ENCODE measurements around the gene CHRNA4. TPM values are rescaled to one million over a fixed set of nuclear protein-coding genes. Genes with fewer than 3 reads are reported as not detected.

CHRNA4 gene
- total RNA-seq, 4 donors from 2014 or later, result 0.54 to 6.3 (median 1.9) TPM

DNA sequence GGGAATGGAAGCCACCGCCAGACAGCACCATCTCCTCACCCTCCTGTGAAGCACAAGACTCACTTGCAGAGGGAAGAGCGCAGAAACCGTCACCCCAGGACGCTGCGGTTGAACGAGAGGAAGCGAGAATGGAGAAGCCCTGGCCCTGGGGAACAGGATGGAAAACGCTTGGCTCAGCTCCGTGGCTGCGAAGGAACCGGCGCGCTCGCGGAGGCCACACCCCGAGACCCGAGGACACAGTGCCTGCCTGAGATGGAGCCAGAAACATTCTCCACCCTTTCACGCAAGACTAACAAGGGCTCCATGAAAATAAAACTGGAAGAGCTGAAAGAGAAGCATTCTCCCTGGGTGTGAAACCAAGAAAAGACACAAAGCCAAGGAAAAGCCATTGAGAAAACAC is 25.3 kb upstream of the CHRNA4 start:
- Histone ChIP-seq H3K27ac (no peak overlapping the region), H3K4me1 (no peaks in the 10 kb centered on the region), H3K36me3 (no peaks in the 10 kb centered on the region), H3K27me3 (no peaks in the 10 kb centered on the region), H3K9me3 (no peaks in the 10 kb centered on the region), H3K4me3 (replicated peaks in 1 of 3) (no peak overlapping the region)
- no peak for DNase-seq
- TF ChIP-seq POLR2A (IDR thresholded peaks at IDR 0.05), result no peak
- TF ChIP-seq, protein P1, sequence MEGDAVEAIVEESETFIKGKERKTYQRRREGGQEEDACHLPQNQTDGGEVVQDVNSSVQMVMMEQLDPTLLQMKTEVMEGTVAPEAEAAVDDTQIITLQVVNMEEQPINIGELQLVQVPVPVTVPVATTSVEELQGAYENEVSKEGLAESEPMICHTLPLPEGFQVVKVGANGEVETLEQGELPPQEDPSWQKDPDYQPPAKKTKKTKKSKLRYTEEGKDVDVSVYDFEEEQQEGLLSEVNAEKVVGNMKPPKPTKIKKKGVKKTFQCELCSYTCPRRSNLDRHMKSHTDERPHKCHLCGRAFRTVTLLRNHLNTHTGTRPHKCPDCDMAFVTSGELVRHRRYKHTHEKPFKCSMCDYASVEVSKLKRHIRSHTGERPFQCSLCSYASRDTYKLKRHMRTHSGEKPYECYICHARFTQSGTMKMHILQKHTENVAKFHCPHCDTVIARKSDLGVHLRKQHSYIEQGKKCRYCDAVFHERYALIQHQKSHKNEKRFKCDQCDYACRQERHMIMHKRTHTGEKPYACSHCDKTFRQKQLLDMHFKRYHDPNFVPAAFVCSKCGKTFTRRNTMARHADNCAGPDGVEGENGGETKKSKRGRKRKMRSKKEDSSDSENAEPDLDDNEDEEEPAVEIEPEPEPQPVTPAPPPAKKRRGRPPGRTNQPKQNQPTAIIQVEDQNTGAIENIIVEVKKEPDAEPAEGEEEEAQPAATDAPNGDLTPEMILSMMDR (IDR thresholded peaks at IDR 0.05), result no peak
- WGBS, 2 donors, result 92 to 96% methylated on average over 18 of the region's 18 CpGs
- intact Hi-C loops (cut with DNase I), result loop anchor here (10.0 kb wide), 1 partner anchor 212 kb away; no protein-coding TSS in a partner anchor

DNA sequence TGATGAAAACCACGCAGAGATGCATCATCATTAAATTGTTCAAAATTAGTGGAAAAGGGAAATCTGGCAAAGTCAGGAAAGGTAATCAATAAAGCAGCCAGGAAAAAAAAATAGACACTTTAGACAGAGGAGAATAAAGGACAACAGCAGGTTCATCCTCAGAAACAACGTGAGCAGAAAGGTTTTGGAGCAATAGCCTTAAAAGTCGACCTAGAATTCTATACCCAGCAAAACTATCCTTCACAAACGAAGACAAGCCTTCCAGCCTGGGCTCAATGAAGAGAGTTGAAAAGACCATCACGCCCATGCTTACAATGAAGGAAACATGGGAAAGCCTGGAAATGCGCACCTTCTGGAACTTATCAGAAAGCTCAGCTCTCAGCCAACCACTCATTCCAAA is 24.7 kb upstream of the CHRNA4 start:
- H3K27me3 ChIP-seq, result no peaks in the 10 kb centered on the region
- no peak overlapping the region for H3K4me3 ChIP-seq (replicated peaks in 1 of 3)
- WGBS, 2 donors, result 80 to 90% methylated on average over 6 of the region's 6 CpGs
- H3K27ac ChIP-seq, result no peak overlapping the region
- no peaks in the 10 kb centered on the region for H3K36me3 ChIP-seq
- no peaks in the 10 kb centered on the region for H3K4me1 ChIP-seq
- no peak for DNase-seq
- no peaks in the 10 kb centered on the region for H3K9me3 ChIP-seq
- intact Hi-C loops (cut with DNase I), result loop anchor here (10.0 kb wide), 1 partner anchor 211 kb away; no protein-coding TSS in a partner anchor
- TF ChIP-seq, protein P1 (IDR thresholded peaks at IDR 0.05), result no peak
- TF ChIP-seq POLR2A (IDR thresholded peaks at IDR 0.05), result no peak

DNA sequence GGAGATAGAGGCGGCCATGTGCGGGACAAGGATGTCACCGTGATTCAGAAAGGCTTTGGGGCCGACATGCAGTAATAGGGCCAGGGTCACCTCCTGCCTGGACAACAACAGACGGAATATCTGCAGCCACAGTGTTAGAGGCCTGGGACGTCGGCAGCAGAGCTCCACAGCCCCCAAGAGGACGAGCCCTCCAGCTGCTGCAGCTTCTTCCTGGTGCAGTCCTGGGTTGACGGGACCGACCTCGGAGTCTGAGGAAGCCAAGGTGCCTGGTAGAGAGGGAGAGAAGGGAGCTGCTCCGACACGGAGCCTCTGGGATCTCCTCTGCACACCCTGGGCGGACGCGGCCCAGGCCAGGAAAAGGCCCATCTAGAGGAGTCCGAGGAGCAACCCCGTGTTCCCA is 23.2 kb upstream of the CHRNA4 start:
- Histone ChIP-seq H3K27ac (no peak overlapping the region), H3K36me3 (no peaks in the 10 kb centered on the region), H3K27me3 (no peaks in the 10 kb centered on the region), H3K9me3 (no peaks in the 10 kb centered on the region), H3K4me1 (no peaks in the 10 kb centered on the region), H3K4me3 (replicated peaks in 1 of 3) (no peak overlapping the region)
- TF ChIP-seq POLR2A (IDR thresholded peaks at IDR 0.05), result no peak
- TF ChIP-seq, protein P1 (IDR thresholded peaks at IDR 0.05), result no peak
- intact Hi-C loops (cut with DNase I), result loop anchor here (10.0 kb wide), 1 partner anchor 210 kb away; no protein-coding TSS in a partner anchor
- 76 to 77% methylated on average over 6 to 17 of the region's 18 CpGs for WGBS, 2 donors
- no peak for DNase-seq

DNA sequence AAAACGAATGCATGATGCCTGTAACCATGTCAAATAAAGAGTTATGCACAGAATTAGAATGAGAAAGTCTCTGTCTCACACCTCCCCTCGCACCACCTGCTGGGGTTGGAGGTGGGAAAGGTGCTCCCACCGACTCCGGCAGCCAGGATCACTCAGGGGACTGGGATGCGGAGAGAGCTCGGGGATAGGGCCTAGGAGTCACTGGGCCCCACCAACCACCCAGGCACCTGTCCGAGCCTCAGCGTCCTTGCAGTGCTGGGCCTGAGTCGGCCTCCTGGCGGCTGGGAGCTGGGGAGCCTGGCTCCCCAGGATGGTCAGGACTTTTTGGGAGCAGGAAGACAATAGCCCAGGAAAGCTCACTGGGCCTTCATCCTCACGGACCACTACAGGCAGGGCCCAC is 22.4 kb upstream of the CHRNA4 start:
- TF ChIP-seq POLR2A (IDR thresholded peaks at IDR 0.05), result no peak
- intact Hi-C loops (cut with DNase I), result loop anchor here (10.0 kb wide), 1 partner anchor 209 kb away; no protein-coding TSS in a partner anchor

DNA sequence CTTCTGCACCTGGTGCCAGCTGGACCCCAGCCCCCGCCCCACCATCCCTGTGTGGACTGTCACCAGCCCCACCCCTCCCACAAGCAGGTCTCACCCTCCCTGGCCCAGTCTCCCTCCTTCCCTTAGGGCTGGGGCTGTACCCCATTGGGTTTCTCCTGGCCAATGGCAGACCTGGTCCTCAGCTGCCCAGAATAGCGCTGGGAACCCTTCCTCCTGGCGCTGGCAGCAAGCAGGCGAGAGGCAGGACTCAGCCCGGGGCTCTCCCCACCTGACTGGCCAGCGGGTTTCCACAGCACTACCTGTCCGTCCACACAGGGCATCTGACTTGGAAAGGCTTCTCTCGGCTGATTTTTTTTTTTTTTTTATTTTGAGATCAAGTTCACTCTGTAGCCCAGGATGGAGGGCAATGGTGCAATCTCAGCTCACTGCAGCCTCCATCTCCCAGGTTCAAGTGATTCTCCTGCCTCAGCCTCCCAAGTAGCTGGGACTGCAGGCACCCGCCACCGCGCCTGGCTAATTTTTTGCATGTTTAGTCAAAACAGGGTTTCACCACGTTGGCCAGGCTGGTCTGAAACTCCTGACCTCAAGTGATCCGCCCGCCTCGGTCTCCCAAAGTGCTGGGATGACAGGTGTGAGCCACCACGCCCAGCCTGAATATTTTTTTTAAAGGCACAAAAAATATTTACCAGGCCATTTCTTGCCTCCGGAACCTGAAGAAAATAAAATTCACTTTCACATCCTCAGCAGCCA is 21.6 kb upstream of the CHRNA4 start:
- no peaks in the 10 kb centered on the region for H3K27me3 ChIP-seq
- WGBS, 2 donors, result 59 to 69% methylated on average over 13 to 17 of the region's 17 CpGs
- TF ChIP-seq, protein P1 (IDR thresholded peaks at IDR 0.05), result no peak
- TF ChIP-seq POLR2A (IDR thresholded peaks at IDR 0.05), result no peak
- no peaks in the 10 kb centered on the region for H3K36me3 ChIP-seq
- no peaks in the 10 kb centered on the region for H3K9me3 ChIP-seq
- intact Hi-C loops (cut with DNase I), result loop anchor here (10.0 kb wide), 1 partner anchor 208 kb away; no protein-coding TSS in a partner anchor
- DNase-seq, result no peak
- H3K4me3 ChIP-seq (replicated peaks in 1 of 3), result no peak overlapping the region
- H3K27ac ChIP-seq, result no peak overlapping the region
- H3K4me1 ChIP-seq, result no peaks in the 10 kb centered on the region

More for the DNA sequence above, 22.4 kb upstream of the CHRNA4 start:
- 57 to 64% methylated on average over 6 to 7 of the region's 11 CpGs for WGBS, 2 donors
- DNase-seq, result no peak
- H3K4me1 ChIP-seq, result no peaks in the 10 kb centered on the region
- H3K27ac ChIP-seq, result no peak overlapping the region
- no peaks in the 10 kb centered on the region for H3K27me3 ChIP-seq
- no peaks in the 10 kb centered on the region for H3K9me3 ChIP-seq
- H3K36me3 ChIP-seq, result no peaks in the 10 kb centered on the region
- H3K4me3 ChIP-seq (replicated peaks in 1 of 3), result no peak overlapping the region
